Measurements from ENCODE around the gene RASA2.
"Not testable (repeated sequence)": the region's sequence is repeated elsewhere in the genome, so short reads cannot be mapped to it uniquely, and the experiment has no call there.

Gene RASA2

DNA sequence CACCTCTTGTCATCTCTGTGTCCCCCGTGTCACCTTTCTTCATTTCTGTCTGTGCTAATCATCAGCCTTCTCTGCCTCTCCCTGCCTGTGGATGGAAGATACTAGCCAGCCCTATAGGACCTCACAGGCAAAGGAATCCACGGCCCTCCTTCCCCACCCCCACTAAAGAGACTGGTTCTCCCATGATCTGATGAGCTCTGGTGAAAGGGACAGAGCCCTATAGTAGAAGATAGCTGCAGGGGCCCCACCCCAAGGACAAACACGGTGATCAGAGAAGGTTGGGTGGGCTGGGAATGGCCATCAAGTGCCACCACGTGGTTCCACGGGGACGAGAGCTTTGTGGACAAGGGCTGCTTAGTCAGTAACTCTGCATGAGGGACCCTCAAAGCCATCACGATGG lies 27.8 kb upstream of the RASA2 start:
- DNase-seq (ENCODE audit: low spot score) = no peak

DNA sequence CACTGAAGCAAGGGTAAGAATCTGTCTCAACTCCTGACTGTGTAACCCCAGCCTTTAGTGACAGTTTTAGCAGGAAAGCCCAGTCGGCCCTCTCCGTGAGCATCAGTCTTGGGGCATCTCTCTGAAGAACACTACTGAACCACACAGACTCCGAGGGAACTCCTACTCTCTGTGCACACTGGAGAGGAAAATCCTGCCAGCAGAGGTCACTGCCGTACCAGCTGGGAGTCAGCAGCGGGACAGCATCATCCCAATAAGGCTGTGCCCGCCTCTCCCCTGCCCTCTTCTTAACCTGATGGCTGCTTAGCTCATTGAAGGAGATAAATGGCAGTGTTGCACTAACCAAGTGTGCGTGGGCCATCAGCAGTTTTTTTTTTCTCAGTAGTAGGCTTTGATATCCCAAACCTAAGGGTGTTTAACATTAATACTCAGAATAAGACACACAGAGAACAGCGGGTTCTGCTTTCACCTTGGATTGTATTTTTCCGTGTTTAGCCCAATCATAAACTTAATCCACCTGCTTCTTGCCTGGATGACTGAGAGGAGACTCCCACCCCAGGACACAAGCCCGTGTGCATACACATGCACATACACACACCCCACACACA lies 26.6 kb upstream of the RASA2 start:
- peak; percentile 84 for DNase-seq (ENCODE audit: low spot score)

GRCh38 chr3:141462176-141462859 lies 24.5 kb upstream of the RASA2 start:
- no peak for DNase-seq (ENCODE audit: low spot score)

DNA sequence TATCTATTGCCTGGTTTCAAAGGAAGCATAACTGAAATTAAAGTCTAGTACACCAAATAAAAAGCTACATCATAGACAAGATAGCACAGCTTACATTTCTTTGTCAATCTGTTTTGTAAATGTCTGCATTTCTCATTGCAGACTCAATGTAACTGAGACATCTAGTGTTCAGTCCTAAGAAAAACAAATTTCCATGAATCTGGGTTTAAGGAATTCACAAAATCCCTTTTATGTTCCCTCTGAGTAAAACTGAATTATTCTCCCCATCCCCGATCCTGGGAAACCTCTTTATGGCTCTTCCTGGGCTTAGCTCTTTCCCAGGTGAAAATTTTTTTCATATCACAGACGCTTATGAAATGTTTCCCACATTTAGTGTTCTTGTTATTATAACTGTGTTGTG lies 21.6 kb upstream of the RASA2 start:
- no peak for DNase-seq (ENCODE audit: low spot score)

GRCh38 chr3:141466633-141467169 lies 20.1 kb upstream of the RASA2 start:
- no peak for DNase-seq (ENCODE audit: low spot score)

- DNase-seq (ENCODE audit: low spot score) = no peak
Measured at GRCh38 chr3:141469720-141470119, 17.1 kb upstream of the RASA2 start.

DNA sequence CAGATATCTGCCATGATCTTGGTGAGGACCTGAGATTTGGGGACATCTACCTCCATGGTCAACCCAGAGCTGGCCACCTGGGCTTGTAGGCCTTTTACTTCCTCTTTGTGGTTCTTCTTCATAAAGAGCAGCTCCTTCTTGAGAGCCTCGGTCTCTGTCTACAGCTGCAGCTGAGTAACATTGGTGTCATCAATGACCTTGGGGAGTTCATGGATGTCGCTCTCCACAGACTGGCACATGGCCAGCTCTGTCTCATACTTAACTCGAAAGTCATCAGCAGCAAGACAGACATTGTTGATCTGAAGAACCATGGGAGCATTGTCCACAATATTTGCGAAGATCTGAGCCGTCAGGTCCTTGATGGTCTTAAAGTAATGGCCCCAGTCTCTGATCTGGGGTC lies 15.7 kb upstream of the RASA2 start:
- no peak for DNase-seq (ENCODE audit: low spot score)

- DNase-seq (ENCODE audit: low spot score) = no peak
Measured at GRCh38 chr3:141476033-141476432, 10.8 kb upstream of the RASA2 start.

DNA sequence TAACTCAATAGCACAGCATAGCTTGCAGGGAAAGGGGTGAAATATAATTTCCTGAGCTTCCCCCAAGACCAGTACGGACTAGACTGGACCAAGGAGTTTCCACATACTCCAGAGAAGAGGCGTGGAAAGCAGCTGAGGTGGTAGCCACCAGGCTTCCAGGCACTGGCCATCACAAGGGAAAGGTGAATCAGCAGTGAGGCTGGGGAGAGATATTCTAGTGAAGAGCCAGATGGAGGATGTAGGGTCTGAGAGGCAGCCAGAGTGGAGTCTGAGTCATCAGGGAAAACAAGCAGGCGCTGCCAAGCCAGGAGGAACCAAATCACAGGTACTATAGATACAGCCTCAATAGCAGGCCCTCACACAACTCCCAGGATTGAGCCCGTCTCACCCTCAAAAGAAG lies 9.6 kb upstream of the RASA2 start:
- DNase-seq (ENCODE audit: low spot score) = peak; percentile 35

GRCh38 chr3:141478139-141478538 lies 8.7 kb upstream of the RASA2 start:
- DNase-seq (ENCODE audit: low spot score) = no peak

DNA sequence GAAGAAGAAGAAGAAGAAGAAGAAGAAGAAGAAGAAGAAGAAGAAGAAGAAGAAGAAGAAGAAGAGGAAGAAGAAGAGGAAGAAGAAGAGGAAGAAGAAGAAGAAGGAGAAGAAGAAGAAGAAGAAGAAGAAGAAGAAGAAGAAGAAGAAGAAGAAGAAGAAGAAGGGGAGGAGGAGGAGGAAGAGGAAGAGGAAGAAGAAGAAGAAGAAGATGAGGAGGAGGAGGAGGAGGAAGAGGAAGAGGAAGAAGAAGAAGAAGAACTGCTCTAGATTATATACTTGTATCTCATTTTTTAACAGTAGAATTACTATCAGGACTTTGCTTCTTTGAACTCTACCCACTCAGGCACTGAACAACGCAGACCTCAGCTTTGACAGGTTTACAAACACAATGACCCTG lies 8.0 kb upstream of the RASA2 start:
- DNase-seq (ENCODE audit: low spot score) = not testable (repeated sequence)

DNA sequence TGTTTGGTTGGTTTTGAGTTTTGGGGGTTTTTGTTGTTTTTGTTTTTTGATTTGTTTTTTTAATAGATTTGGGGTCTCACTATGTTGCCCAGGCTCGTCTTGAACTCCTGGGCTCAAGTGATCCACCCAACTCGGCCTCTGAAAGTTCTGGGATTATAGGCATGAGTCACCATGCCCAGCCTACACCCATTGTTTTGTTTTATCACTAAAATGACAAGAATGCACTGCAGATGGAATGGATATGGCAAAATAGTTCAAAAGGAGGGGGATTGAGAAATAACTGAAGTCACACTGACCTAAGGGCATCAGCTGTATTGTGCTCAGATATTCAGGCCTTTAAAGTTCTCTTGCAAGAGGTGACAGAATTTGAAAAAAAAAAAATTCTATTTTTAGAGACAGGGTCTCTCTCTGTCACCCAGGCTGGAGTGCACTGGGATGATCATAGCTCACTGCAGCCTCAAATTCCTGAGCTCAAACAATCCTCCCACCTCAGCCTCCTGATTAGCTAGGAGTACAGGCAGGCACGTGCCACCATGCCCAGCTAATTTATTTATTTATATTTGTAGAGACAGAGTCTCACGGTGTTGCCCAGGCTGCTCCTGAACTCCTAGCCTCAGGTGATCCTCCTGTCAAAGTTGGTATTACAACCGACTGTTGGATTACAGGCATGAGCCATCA lies 4.4 kb upstream of the RASA2 start:
- DNase-seq (ENCODE audit: low spot score) = peak; percentile 59

DNA sequence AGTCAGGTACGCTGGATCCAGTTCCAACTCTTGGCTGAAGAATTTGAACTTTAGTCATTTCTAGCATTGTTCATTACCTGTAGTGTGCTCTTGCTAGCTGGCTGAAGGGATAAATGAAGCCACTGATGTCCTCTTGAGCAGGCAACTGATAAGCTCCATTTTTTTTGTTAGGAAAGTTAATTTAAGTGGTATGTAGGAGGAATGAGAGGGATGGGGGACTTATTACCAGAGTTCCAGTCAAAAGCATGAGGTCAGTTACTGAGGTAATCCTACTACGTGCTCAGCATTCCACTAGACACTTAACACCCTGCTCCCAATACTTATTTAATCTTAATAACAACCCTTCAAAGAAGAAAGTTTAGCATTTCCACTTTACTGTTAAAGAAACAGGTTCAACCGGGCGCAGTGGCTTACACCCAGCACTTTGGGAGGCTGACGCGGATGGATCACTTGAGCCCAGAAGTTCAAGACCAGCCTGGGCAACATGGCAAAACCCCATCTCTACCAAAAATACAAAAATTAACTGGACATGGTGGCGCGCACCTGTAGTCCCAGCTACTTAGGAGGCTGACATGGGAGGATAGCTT lies 2.0 kb upstream of the RASA2 start:
- DNase-seq (ENCODE audit: low spot score) = no peak

DNA sequence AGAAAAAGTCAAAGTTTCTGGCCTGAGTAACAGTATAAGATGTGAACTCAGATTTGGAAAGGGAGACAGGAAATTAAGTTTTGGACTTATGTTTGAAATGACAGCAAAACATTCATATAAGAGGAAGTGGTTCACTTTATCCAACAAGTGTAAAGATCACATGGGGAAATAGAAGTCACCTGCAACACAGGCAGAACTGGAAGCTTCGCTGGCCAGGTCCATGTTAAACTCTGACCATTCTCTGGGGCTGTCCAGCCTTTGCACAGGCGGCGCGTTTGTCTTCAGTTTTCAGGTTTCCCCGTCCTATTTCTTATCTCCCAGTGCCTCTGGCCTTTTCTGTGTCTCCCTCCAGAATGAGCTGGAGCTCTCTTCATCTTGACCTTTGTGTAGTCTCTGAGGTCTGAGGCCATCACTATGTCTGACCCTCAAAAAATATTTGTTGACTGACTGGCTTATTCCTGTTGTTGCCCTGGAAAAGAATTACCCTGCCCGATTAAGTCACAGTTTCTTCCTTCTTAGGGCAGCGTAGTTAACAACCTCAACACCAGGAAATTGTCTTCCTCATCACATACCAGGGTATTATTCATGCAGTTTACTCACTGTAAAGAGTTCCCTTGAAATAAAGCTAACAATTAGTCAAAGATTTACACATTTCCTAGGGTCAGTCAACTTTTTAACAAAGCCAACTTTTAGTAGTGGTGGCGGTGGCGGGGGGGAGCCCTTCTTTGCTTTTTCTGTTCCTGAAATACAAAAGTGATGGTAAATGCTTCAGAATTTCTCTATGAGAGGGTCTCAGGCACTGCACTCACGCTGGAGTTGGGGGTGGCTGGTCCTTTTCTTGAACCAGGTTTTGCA lies 959 bp upstream of the RASA2 start:
- peak; percentile 46 for DNase-seq (ENCODE audit: low spot score)

- no peak for DNase-seq (ENCODE audit: low spot score)
Measured at GRCh38 chr3:141486496-141486745, 406 bp upstream of the RASA2 start.

GRCh38 chr3:141487521-141488252 lies 860 bp downstream of the RASA2 start:
- DNase-seq (ENCODE audit: low spot score) = peak; percentile 50

DNA sequence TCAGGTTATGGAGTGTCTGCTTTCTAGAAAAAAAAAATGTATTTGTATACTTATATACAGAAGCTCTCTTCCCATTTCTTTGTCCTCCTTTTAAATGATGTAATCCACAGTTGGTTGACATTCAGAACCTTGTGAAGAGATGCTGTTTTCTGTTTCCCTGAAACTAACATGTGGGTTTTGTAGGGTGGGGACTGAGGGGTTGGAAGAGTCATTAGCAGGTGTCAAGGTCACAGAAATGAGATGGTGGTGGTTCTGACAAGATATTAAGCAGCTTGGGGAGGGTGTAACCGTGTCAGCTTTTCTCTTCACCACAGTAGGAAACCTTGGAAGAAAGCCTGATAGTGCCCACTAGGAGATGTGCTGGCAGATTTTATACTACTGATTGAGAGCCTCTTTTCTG lies 2.4 kb downstream of the RASA2 start:
- no peak for DNase-seq (ENCODE audit: low spot score)

DNA sequence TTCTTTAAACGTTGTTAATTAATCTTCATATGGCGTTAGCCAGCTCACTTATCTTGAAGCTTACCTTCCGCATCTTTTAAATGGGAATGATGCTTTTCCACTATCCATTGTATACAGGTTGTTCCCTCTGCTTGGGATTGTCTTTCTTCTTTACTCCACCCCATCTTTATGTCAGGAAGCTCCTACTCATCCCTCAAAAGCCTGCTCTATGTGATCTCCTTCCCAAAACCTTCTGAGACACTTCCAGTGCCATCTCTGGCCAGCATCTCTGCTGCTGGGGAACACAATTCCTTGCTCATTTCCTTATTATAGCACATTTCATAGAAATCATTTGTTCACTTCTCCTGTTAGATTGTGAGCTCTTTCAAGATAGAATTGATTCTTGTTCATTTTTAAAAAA lies 4.3 kb downstream of the RASA2 start:
- no peak for DNase-seq (ENCODE audit: low spot score)

- DNase-seq (ENCODE audit: low spot score) = no peak
Measured at GRCh38 chr3:141491929-141492328, 5.1 kb downstream of the RASA2 start.

- DNase-seq (ENCODE audit: low spot score) = no peak
Measured at GRCh38 chr3:141493184-141493583, 6.4 kb downstream of the RASA2 start.

DNA sequence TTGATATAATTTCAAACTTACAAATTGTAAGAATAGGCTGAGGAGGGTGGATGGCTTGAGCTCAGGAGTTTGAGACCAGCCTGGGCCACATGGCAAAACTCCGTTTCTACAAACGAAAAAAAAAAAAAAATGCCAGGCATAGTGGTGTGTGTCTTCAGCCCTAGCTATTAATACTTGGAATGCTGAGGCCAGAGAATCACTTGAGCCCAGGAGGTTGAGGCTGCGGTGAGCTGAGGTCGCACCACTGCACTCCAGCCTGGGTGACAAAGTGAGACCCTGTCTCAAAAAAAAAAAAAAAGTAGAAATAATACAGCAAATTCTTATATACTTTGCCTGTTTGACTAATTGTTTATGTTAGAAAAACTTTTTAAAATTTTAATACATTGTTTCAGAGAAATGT lies 10.8 kb downstream of the RASA2 start:
- DNase-seq (ENCODE audit: low spot score) = not testable (repeated sequence)
